ENCODE data around the gene PLTP. TPM values are rescaled to one million over a fixed set of nuclear protein-coding genes. Genes with fewer than 3 reads are reported as not detected.
"Not testable (repeated sequence)": the region's sequence is repeated elsewhere in the genome, so short reads cannot be mapped to it uniquely, and the experiment has no call there.

The PLTP gene
- total RNA-seq, 1 donor from 2014 or later, result 162 TPM

DNA sequence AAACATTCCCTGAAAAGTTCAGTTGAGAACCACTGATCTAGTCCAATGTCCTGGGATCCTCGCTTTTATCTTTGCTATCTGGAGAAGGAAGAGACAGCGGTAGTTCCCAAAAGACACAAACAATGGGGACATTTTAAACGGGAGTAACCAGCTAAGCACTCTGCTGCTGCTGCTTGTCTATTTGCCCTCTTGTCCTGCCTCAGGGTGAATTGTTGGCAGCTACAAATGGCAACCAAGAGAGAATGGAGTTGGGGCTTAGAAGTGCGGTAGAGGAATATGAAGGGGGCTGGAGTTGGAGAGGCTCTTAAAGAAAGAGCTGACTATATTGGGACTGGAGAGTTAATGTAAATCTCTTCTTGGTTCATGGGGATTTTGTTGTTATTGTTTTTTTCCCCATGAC, 37.4 kb downstream of the PLTP start:
- Mint-ChIP-seq H3K4me3 (ENCODE audit: unreplicated experiment) (no peak overlapping the region), H3K9me3 (ENCODE audit: unreplicated experiment) (no peaks in the 10 kb centered on the region), H3K27ac (ENCODE audit: unreplicated experiment) (no peak overlapping the region), H3K27me3 (ENCODE audit: low read depth, unreplicated experiment) (no peaks in the 10 kb centered on the region), H3K36me3 (ENCODE audit: low read depth, unreplicated experiment) (peaks cover 13% of the 10 kb centered on the region), H3K4me1 (ENCODE audit: low read depth, unreplicated experiment) (no peaks in the 10 kb centered on the region)
- Histone ChIP-seq H3K27ac (ENCODE audit: low read depth, low read length) (no peak overlapping the region), H4K20me1 (ENCODE audit: insufficient read depth, low read length) (no peaks in the 10 kb centered on the region), H3K4me3 (ENCODE audit: insufficient read depth, low read depth, low read length) (no peak overlapping the region), H3K79me2 (ENCODE audit: insufficient read depth, low read length) (no peaks in the 10 kb centered on the region), H2AFZ (ENCODE audit: low read depth, low read length) (no peak overlapping the region), H3K27me3 (ENCODE audit: insufficient read depth, low read length) (no peaks in the 10 kb centered on the region), H3K9ac (ENCODE audit: low read length) (no peak overlapping the region), H3K9me3 (ENCODE audit: insufficient read depth, low read depth, low read length) (no peaks in the 10 kb centered on the region), H3K4me1 (ENCODE audit: insufficient read depth, low read length) (no peaks in the 10 kb centered on the region), H3K4me2 (ENCODE audit: low read length) (no peak overlapping the region), H3K36me3 (ENCODE audit: insufficient read depth, low read length) (no peaks in the 10 kb centered on the region)
- TF ChIP-seq, protein P1, sequence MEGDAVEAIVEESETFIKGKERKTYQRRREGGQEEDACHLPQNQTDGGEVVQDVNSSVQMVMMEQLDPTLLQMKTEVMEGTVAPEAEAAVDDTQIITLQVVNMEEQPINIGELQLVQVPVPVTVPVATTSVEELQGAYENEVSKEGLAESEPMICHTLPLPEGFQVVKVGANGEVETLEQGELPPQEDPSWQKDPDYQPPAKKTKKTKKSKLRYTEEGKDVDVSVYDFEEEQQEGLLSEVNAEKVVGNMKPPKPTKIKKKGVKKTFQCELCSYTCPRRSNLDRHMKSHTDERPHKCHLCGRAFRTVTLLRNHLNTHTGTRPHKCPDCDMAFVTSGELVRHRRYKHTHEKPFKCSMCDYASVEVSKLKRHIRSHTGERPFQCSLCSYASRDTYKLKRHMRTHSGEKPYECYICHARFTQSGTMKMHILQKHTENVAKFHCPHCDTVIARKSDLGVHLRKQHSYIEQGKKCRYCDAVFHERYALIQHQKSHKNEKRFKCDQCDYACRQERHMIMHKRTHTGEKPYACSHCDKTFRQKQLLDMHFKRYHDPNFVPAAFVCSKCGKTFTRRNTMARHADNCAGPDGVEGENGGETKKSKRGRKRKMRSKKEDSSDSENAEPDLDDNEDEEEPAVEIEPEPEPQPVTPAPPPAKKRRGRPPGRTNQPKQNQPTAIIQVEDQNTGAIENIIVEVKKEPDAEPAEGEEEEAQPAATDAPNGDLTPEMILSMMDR (IDR thresholded peaks at IDR 0.05; ENCODE audit: insufficient read depth, low read depth, low read length), result no peak
- TF ChIP-seq EZH2 (IDR thresholded peaks at IDR 0.05; ENCODE audit: insufficient read depth, low read length), result no peak
- FAIRE-seq, result no peak
- DNase-seq (ENCODE audit: low read depth), result no peak

DNA sequence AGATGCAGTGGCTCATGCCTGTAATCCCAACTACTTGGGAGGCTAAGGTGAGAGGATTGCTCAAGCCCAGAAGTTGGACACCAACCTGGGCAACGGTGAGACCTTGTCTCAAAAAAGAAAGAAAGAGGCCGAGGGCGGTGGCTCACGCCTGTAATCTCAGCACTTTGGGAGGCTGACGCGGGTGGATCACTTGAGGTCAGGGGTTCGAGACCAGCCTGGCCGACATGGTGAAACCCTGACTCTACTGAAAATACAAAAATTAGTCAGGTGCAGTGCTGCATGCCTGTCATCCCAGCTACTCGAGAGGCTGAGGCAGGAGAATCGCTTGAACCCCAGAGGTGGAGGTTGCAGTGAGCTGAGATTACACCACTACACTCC, 37.9 kb downstream of the PLTP start:
- not testable (repeated sequence) for H4K20me1 ChIP-seq (ENCODE audit: insufficient read depth, low read length); FAIRE-seq; DNase-seq (ENCODE audit: low read depth); H3K9ac ChIP-seq (ENCODE audit: low read length); H3K4me2 ChIP-seq (ENCODE audit: low read length); H3K36me3 ChIP-seq (ENCODE audit: insufficient read depth, low read length); H3K4me1 ChIP-seq (ENCODE audit: insufficient read depth, low read length); H3K9me3 ChIP-seq (ENCODE audit: insufficient read depth, low read depth, low read length); H2AFZ ChIP-seq (ENCODE audit: low read depth, low read length); H3K27me3 ChIP-seq (ENCODE audit: insufficient read depth, low read length); H3K27me3 Mint-ChIP-seq (ENCODE audit: low read depth, unreplicated experiment); H3K79me2 ChIP-seq (ENCODE audit: insufficient read depth, low read length); H3K27ac Mint-ChIP-seq (ENCODE audit: unreplicated experiment); H3K4me1 Mint-ChIP-seq (ENCODE audit: low read depth, unreplicated experiment); H3K4me3 Mint-ChIP-seq (ENCODE audit: unreplicated experiment); H3K4me3 ChIP-seq (ENCODE audit: insufficient read depth, low read depth, low read length); H3K9me3 Mint-ChIP-seq (ENCODE audit: unreplicated experiment); H3K27ac ChIP-seq (ENCODE audit: low read depth, low read length)
- peaks cover 13% of the 10 kb centered on the region for H3K36me3 Mint-ChIP-seq (ENCODE audit: low read depth, unreplicated experiment)

DNA sequence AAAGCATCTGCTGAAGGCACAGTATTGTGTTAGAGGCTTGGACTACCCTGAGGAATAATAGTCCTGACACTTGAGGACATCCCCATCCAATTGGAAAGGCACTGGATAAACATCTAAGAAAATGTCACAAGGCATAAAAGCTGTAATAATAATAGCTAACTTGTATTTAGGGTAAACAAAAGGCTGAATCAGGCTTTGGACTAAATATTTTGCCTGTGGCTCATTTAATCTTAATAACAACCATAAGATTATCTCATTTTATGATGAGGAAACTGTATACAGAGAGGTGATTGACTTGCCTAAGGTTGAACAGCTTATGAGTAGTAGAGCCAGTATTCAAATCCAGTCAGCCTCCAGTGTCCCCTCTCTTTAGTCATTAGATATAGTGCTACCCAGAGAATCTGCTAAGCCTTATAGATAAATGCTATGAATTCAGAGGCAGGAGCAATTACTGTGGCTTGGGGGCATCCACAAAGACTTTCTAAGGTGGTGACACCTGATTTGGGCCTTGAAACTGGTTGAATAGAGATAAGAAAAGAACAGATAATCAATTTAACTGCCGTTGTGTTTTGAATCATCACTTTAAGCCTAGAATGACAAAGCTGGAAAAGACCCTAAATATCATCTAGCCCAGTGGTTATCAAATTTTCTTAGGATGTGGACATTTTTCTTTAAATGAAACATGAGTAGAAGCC, 38.4 kb downstream of the PLTP start:
- no peak overlapping the region for H3K27ac Mint-ChIP-seq (ENCODE audit: unreplicated experiment)
- no peak overlapping the region for H3K4me3 Mint-ChIP-seq (ENCODE audit: unreplicated experiment)
- no peaks in the 10 kb centered on the region for H3K27me3 Mint-ChIP-seq (ENCODE audit: low read depth, unreplicated experiment)
- Histone ChIP-seq H3K4me3 (ENCODE audit: insufficient read depth, low read depth, low read length) (no peak overlapping the region), H3K4me2 (ENCODE audit: low read length) (no peak overlapping the region), H3K4me1 (ENCODE audit: insufficient read depth, low read length) (no peaks in the 10 kb centered on the region), H3K79me2 (ENCODE audit: insufficient read depth, low read length) (no peaks in the 10 kb centered on the region), H3K27me3 (ENCODE audit: insufficient read depth, low read length) (no peaks in the 10 kb centered on the region), H3K9ac (ENCODE audit: low read length) (no peak overlapping the region), H3K36me3 (ENCODE audit: insufficient read depth, low read length) (no peaks in the 10 kb centered on the region), H4K20me1 (ENCODE audit: insufficient read depth, low read length) (no peaks in the 10 kb centered on the region), H3K27ac (ENCODE audit: low read depth, low read length) (no peak overlapping the region), H2AFZ (ENCODE audit: low read depth, low read length) (no peak overlapping the region), H3K9me3 (ENCODE audit: insufficient read depth, low read depth, low read length) (no peaks in the 10 kb centered on the region)
- DNase-seq (ENCODE audit: low read depth), result no peak
- no peak for FAIRE-seq
- peaks cover 13% of the 10 kb centered on the region for H3K36me3 Mint-ChIP-seq (ENCODE audit: low read depth, unreplicated experiment)
- TF ChIP-seq, protein P1 (IDR thresholded peaks at IDR 0.05; ENCODE audit: insufficient read depth, low read depth, low read length), result no peak
- TF ChIP-seq EZH2 (IDR thresholded peaks at IDR 0.05; ENCODE audit: insufficient read depth, low read length), result no peak
- no peaks in the 10 kb centered on the region for H3K4me1 Mint-ChIP-seq (ENCODE audit: low read depth, unreplicated experiment)
- H3K9me3 Mint-ChIP-seq (ENCODE audit: unreplicated experiment), result no peaks in the 10 kb centered on the region

All from astrocyte (in vitro differentiated cells and primary cell).